GM21526 (cell line): ENCODE data around the gene RHBDL1.
A peak's percentile ranks its signal among the peaks of the same experiment; 100 is the strongest.

Experiments
- ATAC-seq: cut with Tn5 transposase; IDR thresholded peaks from one replicate; pipeline ENCODE4 v1.9.1; 2021; ENCODE audit warnings: moderate library complexity; ENCODE audit not compliant: unreplicated experiment, low FRiP score

The RHBDL1 gene

GRCh38 chr16:636206-637080 is 39.0 kb upstream of the RHBDL1 start, which contains the start of gene METTL26:
Gene METTL26, minus strand, starts transcription at chr16:636305. Its CDS starts 15 bp downstream, at chr16:636290.
- ATAC-seq: peak; percentile 52

DNA sequence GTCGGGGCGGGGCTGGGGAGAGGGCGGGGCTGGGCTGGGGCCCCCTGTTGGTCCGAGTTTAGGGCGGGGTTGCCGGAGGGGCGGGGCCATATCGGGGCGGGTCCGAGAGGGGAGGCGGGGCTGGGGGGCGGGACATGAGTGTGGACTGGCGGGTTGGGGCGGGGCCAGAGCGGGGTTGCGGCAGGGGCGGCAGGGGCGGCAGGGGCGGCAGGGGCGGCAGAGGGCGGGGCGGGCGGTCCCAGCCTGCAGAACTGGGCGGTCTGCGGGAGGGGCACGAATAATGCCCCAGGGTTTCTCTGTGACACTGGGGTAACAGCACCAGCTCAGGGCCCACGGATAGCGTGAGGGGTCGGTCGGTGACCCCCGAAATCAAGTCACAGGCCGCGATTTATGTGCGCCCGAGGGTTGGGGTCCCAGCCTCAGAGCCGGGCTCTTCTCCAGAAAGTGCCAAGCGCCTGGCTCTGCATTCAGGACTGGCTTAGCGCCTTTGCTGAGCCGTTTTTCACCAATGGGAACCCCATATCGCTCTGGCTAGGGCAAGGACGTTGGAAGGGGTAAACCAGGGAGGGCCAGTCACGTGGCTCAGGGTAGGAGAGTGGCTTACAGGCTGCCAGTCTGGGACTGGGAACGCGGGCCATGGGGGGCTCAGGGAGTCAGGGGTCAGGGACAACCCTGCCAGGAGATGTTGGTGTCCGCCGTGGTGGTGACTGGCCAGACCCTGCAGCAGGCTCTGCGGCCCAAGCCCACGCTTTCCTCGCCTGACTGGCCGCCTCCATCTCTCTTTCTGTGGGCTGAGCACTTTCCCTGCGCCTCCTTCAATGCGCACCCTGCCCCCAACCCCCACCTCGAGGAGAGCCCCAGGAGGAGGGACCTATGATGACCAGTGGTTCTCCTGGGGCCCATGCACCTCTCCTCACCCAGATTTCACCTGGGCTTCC is 38.1 kb upstream of the RHBDL1 start:
- no peak for ATAC-seq

DNA sequence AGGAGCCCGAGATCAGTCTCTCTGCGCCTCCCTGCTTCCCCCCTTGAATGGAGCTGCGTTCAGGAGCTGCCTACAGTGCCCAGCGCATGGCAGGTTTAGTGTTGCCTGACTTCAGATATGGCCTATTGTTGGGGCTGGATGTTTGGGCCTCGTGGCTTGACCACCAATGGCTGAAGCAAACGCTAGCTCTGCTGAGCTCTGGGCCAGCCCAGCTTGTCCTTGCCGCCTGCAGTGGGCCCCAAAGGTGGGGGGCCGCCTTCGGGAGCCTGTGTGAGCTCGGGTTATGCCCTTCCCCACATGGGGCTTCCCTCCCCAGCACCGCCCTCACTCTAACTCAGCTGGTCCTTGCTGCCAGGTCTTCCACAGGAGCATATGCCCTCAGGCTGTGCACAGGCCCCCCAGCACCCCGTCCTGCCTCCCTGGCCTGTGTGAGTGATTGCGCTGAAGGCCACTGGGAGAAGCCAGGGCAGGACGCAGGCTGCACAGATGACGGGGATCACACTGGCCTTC is 37.4 kb upstream of the RHBDL1 start:
- ATAC-seq: no peak

GRCh38 chr16:638836-639235 is 36.6 kb upstream of the RHBDL1 start:
- no peak for ATAC-seq

- no peak for ATAC-seq
These were observed 34.9 kb upstream of the RHBDL1 start for GRCh38 chr16:640614-641013.

GRCh38 chr16:641326-642188 is 33.9 kb upstream of the RHBDL1 start, which contains the start of gene MCRIP2:
Gene MCRIP2, plus strand, starts transcription at chr16:641828. Its CDS starts 164 bp downstream, at chr16:641992.
- peak; percentile 27 for ATAC-seq

GRCh38 chr16:642189-643049 is 33.1 kb upstream of the RHBDL1 start:
- peak; percentile 30 for ATAC-seq

- ATAC-seq: no peak
These were observed 32.5 kb upstream of the RHBDL1 start for GRCh38 chr16:643050-643368.

DNA sequence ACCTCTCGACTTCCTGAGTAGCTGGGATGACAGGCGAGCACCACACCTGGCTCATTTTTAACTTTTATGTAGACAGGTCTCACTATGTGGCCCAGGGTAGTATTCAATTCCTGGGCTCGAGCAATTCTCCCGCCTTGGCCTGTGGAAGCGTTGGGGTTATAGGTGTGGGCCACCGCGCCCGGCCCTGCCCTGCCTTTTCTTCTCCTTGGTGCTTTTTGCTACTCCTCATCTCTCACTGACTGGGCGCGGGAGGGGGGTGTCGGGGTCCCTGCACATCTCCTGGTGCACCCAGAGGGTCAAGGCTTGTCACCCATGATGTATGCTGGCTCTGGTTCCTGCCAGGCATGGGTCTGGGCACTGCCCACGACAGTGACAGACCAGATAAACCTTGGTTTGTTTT is 30.9 kb upstream of the RHBDL1 start:
- no peak for ATAC-seq

DNA sequence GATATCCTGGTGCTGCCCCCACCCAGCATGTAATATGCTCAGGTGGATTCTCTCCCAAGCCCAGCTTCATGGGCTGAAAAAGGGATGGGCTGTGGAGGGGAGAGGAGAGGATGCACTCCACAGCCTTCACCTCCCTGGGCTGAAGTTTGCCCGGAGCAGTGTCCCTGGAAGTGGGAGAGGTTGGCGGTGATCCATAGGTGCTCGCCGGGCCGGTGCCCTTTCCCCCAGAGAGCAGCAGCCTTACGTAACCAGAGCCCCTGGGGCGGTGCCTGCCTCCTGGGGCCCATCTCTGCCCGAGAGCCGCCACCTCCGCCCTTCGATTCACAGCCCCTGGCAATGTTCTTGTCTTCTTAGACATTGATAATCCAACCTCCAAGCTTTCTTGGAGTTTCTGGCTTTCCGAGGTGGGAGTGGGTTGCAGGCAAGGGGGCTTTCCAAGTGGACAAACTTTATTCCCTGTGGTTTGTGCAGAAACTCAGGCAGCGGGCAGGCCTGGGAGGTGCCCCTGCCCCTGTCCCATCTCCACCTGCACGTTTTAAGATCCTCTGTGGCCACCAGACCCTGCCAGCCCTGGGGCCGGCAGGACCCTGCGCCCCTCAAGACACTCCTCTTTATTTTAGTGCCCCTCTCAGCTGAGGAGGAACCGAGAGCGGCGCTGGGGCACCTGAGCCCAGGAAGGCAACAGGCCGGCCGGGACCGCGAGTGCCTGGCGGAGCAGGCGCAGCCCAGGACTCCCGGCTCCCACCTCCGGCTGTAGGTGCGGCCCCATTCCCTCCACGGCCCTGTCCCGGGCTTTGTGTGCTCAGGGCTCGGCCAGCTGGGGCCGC is 29.4 kb upstream of the RHBDL1 start:
- no peak for ATAC-seq

DNA sequence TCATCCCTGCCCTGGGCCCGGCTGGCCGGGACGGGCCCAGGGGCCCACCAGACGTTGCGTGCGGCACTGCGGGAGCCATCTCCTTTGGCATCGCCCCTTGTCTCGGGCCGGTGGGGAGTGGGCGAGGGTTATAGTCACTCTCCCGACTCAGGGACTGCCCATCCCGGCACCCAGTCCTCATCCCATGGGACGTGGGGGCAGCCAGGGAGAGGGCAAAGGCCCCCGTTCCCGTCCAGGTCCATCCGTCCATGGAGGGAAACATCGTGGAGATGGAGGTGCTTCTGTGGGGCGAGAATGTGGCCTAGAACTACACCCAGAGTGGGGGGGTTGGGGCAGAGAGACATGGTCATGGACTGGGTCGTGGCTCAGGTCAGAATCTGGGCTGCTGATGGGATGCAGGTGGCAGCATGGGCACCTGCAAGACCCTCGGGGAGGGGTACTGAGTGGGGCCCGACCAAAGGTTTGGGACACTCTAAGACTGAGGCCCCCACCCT is 28.7 kb upstream of the RHBDL1 start:
- ATAC-seq: no peak

DNA sequence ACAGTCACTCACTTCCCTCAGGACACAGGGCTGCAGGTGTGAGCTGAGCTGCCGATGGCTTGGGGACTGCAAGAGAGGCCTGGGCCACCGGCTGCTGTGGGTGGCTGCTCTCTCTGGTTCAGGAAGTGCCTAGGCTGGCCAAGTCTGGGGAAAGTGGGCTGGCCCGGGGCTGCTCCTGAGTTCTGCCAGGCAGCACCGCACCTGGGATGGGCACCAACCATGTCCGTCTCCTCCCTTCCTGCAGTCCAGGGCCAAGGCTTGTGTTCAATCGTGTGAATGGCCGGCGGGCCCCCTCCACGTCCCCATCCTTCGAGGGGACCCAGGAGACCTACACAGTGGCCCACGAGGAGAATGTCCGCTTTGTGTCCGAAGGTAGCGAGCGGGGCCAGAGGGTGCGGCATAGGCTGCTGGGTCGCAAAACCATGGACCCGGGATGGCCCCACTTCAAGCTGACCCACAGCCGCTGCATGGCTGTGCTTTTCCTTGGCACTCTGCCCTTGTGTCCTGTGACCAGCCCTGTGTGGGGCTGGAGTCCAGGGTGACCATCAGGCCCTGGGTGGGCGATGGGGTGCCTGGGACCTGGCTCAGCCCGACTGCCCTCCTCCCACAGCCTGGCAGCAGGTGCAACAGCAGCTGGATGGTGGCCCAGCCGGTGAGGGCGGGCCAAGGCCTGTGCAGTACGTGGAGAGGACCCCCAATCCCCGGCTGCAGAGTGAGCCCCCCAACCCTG is 28.1 kb upstream of the RHBDL1 start:
- no peak for ATAC-seq

- no peak for ATAC-seq
These were observed 27.2 kb upstream of the RHBDL1 start for GRCh38 chr16:648071-648780.

DNA sequence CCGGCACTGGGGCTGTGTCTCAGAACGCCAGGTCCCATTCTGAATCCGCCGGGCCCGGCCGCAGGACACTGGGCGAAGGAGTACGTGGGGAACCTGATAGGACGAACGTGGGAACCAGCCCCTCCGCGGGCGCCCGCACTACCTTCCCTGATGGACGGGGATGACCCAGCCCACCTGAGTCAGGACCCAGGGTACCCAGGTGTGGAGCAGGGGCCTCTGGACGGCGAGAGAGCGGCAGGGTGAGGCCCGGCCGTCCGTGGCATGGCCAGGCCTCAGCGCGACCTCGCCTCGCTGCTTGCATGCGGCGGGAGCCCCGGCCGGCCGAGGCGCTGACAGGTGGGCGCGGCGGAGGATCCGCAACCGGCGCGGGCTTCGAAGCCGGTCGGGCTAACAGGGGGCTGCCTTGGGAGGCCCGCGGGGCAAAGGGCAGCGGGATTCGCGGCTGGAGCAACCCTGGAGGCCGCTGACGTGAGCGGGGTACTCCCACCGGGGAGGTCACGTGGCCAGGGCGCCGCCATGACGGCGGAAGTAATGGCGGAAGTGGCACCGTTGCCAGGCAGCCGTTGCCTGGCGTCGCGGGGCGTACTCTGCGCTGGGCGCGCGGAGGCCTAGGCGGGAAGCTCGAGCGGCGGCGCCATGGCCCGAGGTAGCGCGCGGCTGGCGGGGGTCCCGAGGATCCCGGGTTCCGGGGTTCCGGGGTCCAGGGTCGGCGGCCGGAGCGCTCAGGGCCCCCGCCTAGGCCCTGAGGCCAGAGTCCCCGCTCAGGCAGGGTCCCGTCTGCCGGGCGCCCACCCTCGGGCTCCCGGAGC is 26.5 kb upstream of the RHBDL1 start, which contains the start of gene WDR90:
TSS of gene WDR90 (plus strand) at position 585 of the 809 bp plus-strand sequence. CDS start at position 637, 52 bp downstream.
- peak; percentile 52 for ATAC-seq

DNA sequence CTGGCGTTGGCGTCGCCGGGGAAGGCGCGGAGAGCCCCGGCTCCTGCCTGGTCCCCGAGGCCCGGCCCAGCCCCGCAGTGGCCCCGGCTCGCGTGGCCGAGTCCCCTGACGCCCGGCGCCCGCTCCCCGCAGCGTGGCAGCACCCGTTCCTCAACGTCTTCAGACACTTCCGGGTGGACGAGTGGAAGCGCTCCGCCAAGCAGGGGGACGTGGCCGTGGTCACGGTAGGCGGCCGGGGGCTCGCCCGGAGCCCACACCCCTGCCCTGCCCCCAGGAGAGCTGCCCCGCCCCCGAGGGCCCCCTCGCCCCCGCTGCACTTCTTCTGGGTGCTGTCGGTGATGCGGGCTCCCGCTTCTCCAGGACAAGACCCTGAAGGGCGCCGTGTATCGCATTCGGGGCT is 25.8 kb upstream of the RHBDL1 start:
- ATAC-seq: no peak

- ATAC-seq: no peak
These were observed 23.6 kb upstream of the RHBDL1 start for GRCh38 chr16:651844-652243.
